Neural progenitor cell (in vitro differentiated cells): ENCODE results near the gene TMEM63B. TPM values are rescaled to one million over a fixed set of nuclear protein-coding genes. Genes with fewer than 3 reads are reported as not detected.

Experiments
- DNase-seq: peaks from one replicate; pipeline ENCODE4 v3.0.0-alpha.2; 2016; ENCODE audit warnings: low spot score
- H2AFZ ChIP-seq: fragments of 200-600 bp; sonication (generic); replicated peaks from 2 replicates; pipeline ENCODE4 v1.6.1; 2016; ENCODE audit warnings: antibody characterized with exemption
- H3F3A ChIP-seq: fragments of 200-600 bp; sonication (generic); 2 replicates; pipeline ENCODE4 v1.6.1; 2016; ENCODE audit warnings: antibody characterized with exemption, low read depth
- H3K27ac ChIP-seq: fragments of 200-600 bp; sonication (generic); 2 replicates; pipeline ENCODE4 v1.5.1; 2016; ENCODE audit warnings: mild to moderate bottlenecking
- H3K27me3 ChIP-seq: fragments of 200-600 bp; sonication (generic); 2 replicates; pipeline ENCODE4 v1.6.1; 2016; ENCODE audit warnings: mild to moderate bottlenecking, moderate library complexity
- H3K36me3 ChIP-seq: fragments of 200-600 bp; sonication (generic); 2 replicates; pipeline ENCODE4 v1.5.1; 2016
- H3K4me1 ChIP-seq: fragments of 200-600 bp; sonication (generic); 2 replicates; pipeline ENCODE4 v1.6.1; 2016; ENCODE audit warnings: mixed run types
- H3K4me2 ChIP-seq: fragments of 200-600 bp; sonication (generic); 2 replicates; pipeline ENCODE4 v1.6.1; 2016
- H3K4me3 ChIP-seq: fragments of 200-600 bp; sonication (generic); 2 replicates; pipeline ENCODE4 v1.5.1; 2016
- H3K79me2 ChIP-seq: fragments of 200-600 bp; sonication (generic); 2 replicates; pipeline ENCODE4 v1.6.1; 2016; ENCODE audit warnings: low read depth
- H3K9ac ChIP-seq: fragments of 200-600 bp; sonication (generic); 2 replicates; pipeline ENCODE4 v1.6.1; 2016
- H3K9me3 ChIP-seq: fragments of 200-600 bp; sonication (generic); 2 replicates; pipeline ENCODE4 v1.5.1; 2016; ENCODE audit warnings: low read depth
- H4K20me1 ChIP-seq: fragments of 200-600 bp; sonication (generic); 2 replicates; pipeline ENCODE4 v1.6.1; 2016; ENCODE audit warnings: low read depth
- H3K27ac Mint-ChIP-seq: 3 replicates; pipeline ENCODE4 v1.8.0; 2021; ENCODE audit warnings: mixed read lengths
- H3K27me3 Mint-ChIP-seq: 2 replicates; pipeline ENCODE4 v1.8.0; 2022; ENCODE audit warnings: low read depth, mild to moderate bottlenecking, inconsistent platforms, moderate library complexity, mixed read lengths; ENCODE audit not compliant: insufficient read depth
- H3K36me3 Mint-ChIP-seq: 3 replicates; pipeline ENCODE4 v1.8.0; 2021; ENCODE audit warnings: mixed read lengths
- H3K4me1 Mint-ChIP-seq: 3 replicates; pipeline ENCODE4 v1.8.0; 2021; ENCODE audit warnings: mixed read lengths
- H3K4me3 Mint-ChIP-seq: 3 replicates; pipeline ENCODE4 v1.8.0; 2021; ENCODE audit warnings: mild to moderate bottlenecking, moderate library complexity, mixed read lengths
- H3K9me3 Mint-ChIP-seq: 3 replicates; pipeline ENCODE4 v1.8.0; 2020; ENCODE audit warnings: mixed read lengths
- CTCF ChIP-seq: fragments of 200-600 bp; sonication (generic); IDR thresholded peaks from 2 replicates; pipeline ENCODE4 v1.5.1; 2017; ENCODE audit warnings: antibody characterized with exemption, mild to moderate bottlenecking
- EZH2 ChIP-seq: fragments of 200-600 bp; sonication (generic); IDR thresholded peaks from 2 replicates; pipeline ENCODE4 v1.6.1; 2017; ENCODE audit warnings: antibody characterized with exemption, mild to moderate bottlenecking, moderate library complexity
- EZH2phosphoT487 ChIP-seq: fragments of 200-600 bp; sonication (generic); IDR thresholded peaks from 2 replicates; pipeline ENCODE4 v1.6.1; 2017; ENCODE audit warnings: antibody characterized with exemption
- total RNA-seq: library from RNA; depleted of rRNA; stranded (reverse); fragments of >200 nt; gene quantifications from 2 replicates; pipeline ENCODE4 v1.2.3, GENCODE V29; 2015; ENCODE audit warnings: low replicate concordance

Gene TMEM63B
- total RNA-seq, 1 donor from 2014 or later = 25.4 TPM

- Mint-ChIP-seq H3K27me3 (peaks cover 10% of the 10 kb centered on the region), H3K4me3 (no peak overlapping the region), H3K9me3 (no peaks in the 10 kb centered on the region), H3K4me1 (peaks cover 31% of the 10 kb centered on the region), H3K36me3 (no peaks in the 10 kb centered on the region), H3K27ac (no peak overlapping the region)
- H3K79me2 ChIP-seq = no peaks in the 10 kb centered on the region
- no peak for DNase-seq
- no peaks in the 10 kb centered on the region for H4K20me1 ChIP-seq
- H3F3A ChIP-seq = peaks cover 44% of the 10 kb centered on the region
- H3K4me1 ChIP-seq = peaks cover 37% of the 10 kb centered on the region
- H3K4me2 ChIP-seq = no peak overlapping the region
- no peaks in the 10 kb centered on the region for H3K9me3 ChIP-seq
- H3K9ac ChIP-seq = no peak overlapping the region
- H2AFZ ChIP-seq = no peak overlapping the region
- TF ChIP-seq CTCF (no peak), EZH2 (no peak), EZH2phosphoT487 (no peak)
- no peak overlapping the region for H3K27ac ChIP-seq
- no peak overlapping the region for H3K4me3 ChIP-seq
- H3K27me3 ChIP-seq = no peaks in the 10 kb centered on the region
- H3K36me3 ChIP-seq = no peaks in the 10 kb centered on the region
Measured at GRCh38 chr6:44203955-44204354, 76.6 kb downstream of the TMEM63B start.

Other genes starting within 250 kb of the TMEM63B start
- gene MRPL14, start 102 bp upstream of the TMEM63B start, total RNA-seq = 40.4 and 53.5 TPM in 2 replicates
- gene CAPN11, start 31.3 kb downstream of the TMEM63B start, total RNA-seq = 0.40 and 0.49 TPM in 2 replicates
- gene MYMX, start 89.4 kb downstream of the TMEM63B start, total RNA-seq = 0.54 and 1.5 TPM in 2 replicates
- gene SLC29A1, start 96.0 kb downstream of the TMEM63B start, total RNA-seq = 34.8 and 69.7 TPM in 2 replicates
- 1,851 and 2,068 TPM in 2 replicates for gene HSP90AB1, start 119.5 kb downstream of the TMEM63B start, total RNA-seq
- 33.9 and 47.0 TPM in 2 replicates for gene SLC35B2, start 130.0 kb downstream of the TMEM63B start, total RNA-seq
- gene NFKBIE, start 138.0 kb downstream of the TMEM63B start, total RNA-seq = 5.1 and 15.5 TPM in 2 replicates
- gene TMEM151B, start 142.9 kb downstream of the TMEM63B start, total RNA-seq = 0.13 and 1.4 TPM in 2 replicates
- gene AARS2, start 185.8 kb downstream of the TMEM63B start, total RNA-seq = 16.1 and 29.3 TPM in 2 replicates
- gene SPATS1, start 215.1 kb downstream of the TMEM63B start, total RNA-seq = 0.25 TPM in 1 of 2 replicates, not detected in the other